CD14-positive monocyte (primary cell): ENCODE measurements around the gene LMX1B. TPM values are rescaled to one million over a fixed set of nuclear protein-coding genes. Genes with fewer than 3 reads are reported as not detected.

Source experiments
- DNase-seq, 3 donors: peaks; one replicate each; pipeline ENCODE4 v3.0.0-alpha.2; 2011 to 2022
- H2AFZ ChIP-seq: 2 replicates; pipeline ENCODE4 v1.6.0; 2012; ENCODE audit warnings: mild to moderate bottlenecking, low read depth, low read length, inconsistent platforms; ENCODE audit not compliant: insufficient read depth, poor library complexity, severe bottlenecking
- H3K27ac ChIP-seq, 2 donors: 1 replicate in 1 of 2; 2 replicates in 1 of 2; pipeline ENCODE4 v1.5.1; 2012 to 2013; ENCODE audit warnings: low read length in 2 of 2, control low read depth in 1 of 2, inconsistent platforms in 1 of 2, low read depth in 1 of 2, mild to moderate bottlenecking in 1 of 2
- H3K27me3 ChIP-seq, 2 donors: one replicate each; pipeline versions ENCODE4 v1.6.0 to v1.6.1; 2011 to 2013; ENCODE audit warnings: low read length in 2 of 2; ENCODE audit not compliant: control insufficient read depth in 2 of 2, insufficient read depth in 2 of 2
- H3K36me3 ChIP-seq, 2 donors: replicated peaks in 1 of 2; 1 replicate in 1 of 2; 2 replicates in 1 of 2; pipeline versions ENCODE4 v1.5.1 to v1.6.1; 2012 to 2013; ENCODE audit warnings: low read length in 2 of 2, control low read depth in 1 of 2, inconsistent platforms in 1 of 2, mild to moderate bottlenecking in 1 of 2; ENCODE audit not compliant: insufficient read depth in 2 of 2, control insufficient read depth in 1 of 2
- H3K4me1 ChIP-seq, 2 donors: 1 replicate in 1 of 2; 2 replicates in 1 of 2; pipeline versions ENCODE4 v1.5.1 to v1.6.1; 2012 to 2013; ENCODE audit warnings: low read length in 2 of 2, control low read depth in 1 of 2, inconsistent platforms in 1 of 2, mild to moderate bottlenecking in 1 of 2, moderate library complexity in 1 of 2; ENCODE audit not compliant: insufficient read depth in 2 of 2, control insufficient read depth in 1 of 2
- H3K4me2 ChIP-seq: replicated peaks from 2 replicates; pipeline ENCODE3; 2012; ENCODE audit warnings: low read length, moderate library complexity, mild to moderate bottlenecking; ENCODE audit not compliant: poor library complexity, severe bottlenecking; ENCODE audit errors: extremely low read depth
- H3K4me3 ChIP-seq, 3 experiments: fragments of 200-600 bp in 1 of 3; sonication (generic) in 1 of 3; replicated peaks in 1 of 3; 1 replicate in 2 of 3; 2 replicates in 1 of 3; pipeline ENCODE4 v1.5.1; 2011 to 2013; ENCODE audit warnings: low read length in 3 of 3, mild to moderate bottlenecking in 3 of 3, control low read depth in 2 of 3, low read depth in 2 of 3, inconsistent platforms in 1 of 3, moderate library complexity in 1 of 3
- H3K79me2 ChIP-seq: 2 replicates; pipeline ENCODE4 v1.6.0; 2012; ENCODE audit warnings: mild to moderate bottlenecking, control low read depth, inconsistent platforms, low read length, moderate library complexity; ENCODE audit not compliant: insufficient read depth
- H3K9ac ChIP-seq: 2 replicates; pipeline ENCODE4 v1.6.0; 2017; ENCODE audit warnings: low read length, mild to moderate bottlenecking; ENCODE audit not compliant: insufficient read depth, poor library complexity, severe bottlenecking
- H3K9me3 ChIP-seq, 2 donors: replicated peaks in 1 of 2; 1 replicate in 1 of 2; 2 replicates in 1 of 2; pipeline versions ENCODE4 v1.5.1 to v1.6.1; 2012 to 2013; ENCODE audit warnings: low read length in 2 of 2, control low read depth in 1 of 2; ENCODE audit not compliant: control insufficient read depth in 1 of 2, insufficient read depth in 1 of 2
- H4K20me1 ChIP-seq: 2 replicates; pipeline ENCODE4 v1.6.0; 2012; ENCODE audit warnings: mild to moderate bottlenecking, low read length, control low read depth, moderate library complexity; ENCODE audit not compliant: insufficient read depth
- H3K27ac Mint-ChIP-seq, 7 donors: one replicate each; pipeline ENCODE4 v1.8.0; 2020; ENCODE audit warnings: mild to moderate bottlenecking in 7 of 7, mixed read lengths in 7 of 7, moderate library complexity in 6 of 7, inconsistent platforms in 2 of 7
- H3K27me3 Mint-ChIP-seq, 3 donors: one replicate each; pipeline ENCODE4 v1.8.0; 2021 to 2022; ENCODE audit warnings: low read depth in 3 of 3, mild to moderate bottlenecking in 3 of 3, mixed read lengths in 3 of 3, moderate library complexity in 3 of 3, inconsistent platforms in 1 of 3
- H3K36me3 Mint-ChIP-seq, 2 donors: one replicate each; pipeline ENCODE4 v1.8.0; 2020; ENCODE audit warnings: mixed read lengths in 2 of 2, inconsistent platforms in 1 of 2, mild to moderate bottlenecking in 1 of 2
- H3K4me1 Mint-ChIP-seq: one replicate; pipeline ENCODE4 v1.8.0; 2020; ENCODE audit warnings: mild to moderate bottlenecking, mixed read lengths
- H3K4me3 Mint-ChIP-seq, 2 donors: one replicate each; pipeline ENCODE4 v1.8.0; 2020; ENCODE audit warnings: mild to moderate bottlenecking in 2 of 2, mixed read lengths in 2 of 2, moderate library complexity in 1 of 2
- H3K9me3 Mint-ChIP-seq, 7 donors: one replicate each; pipeline ENCODE4 v1.8.0; 2020 to 2022; ENCODE audit warnings: mixed read lengths in 7 of 7, mild to moderate bottlenecking in 6 of 7, moderate library complexity in 6 of 7, inconsistent platforms in 2 of 7
- WGBS: methylation state at CpG from one replicate; pipeline ENCODE4 v1.1.5; 2013; ENCODE audit warnings: missing lambda C conversion rate; ENCODE audit not compliant: insufficient coverage; 5-methylcytosine and 5-hydroxymethylcytosine counted together
- intact Hi-C, 2 donors: fragments of 100-400 bp; cut with micrococcal nuclease; formaldehyde crosslinking; loops; one replicate each; pipeline versions ENCODE4 v1.15.0 to v1.15.1; 2023
- polyA plus RNA-seq, 3 donors: library from polyadenylated mRNA; depleted of rRNA in 1 of 3; unstranded in 2 of 3; stranded (reverse) in 1 of 3; fragments of 300-500 nt in 2 of 3; fragments of >200 nt in 1 of 3; fragmentation: Illumina TruSeq in 2 of 3; gene quantifications; 1 replicate in 2 of 3; 2 replicates in 1 of 3; pipeline ENCODE4 v1.2.3, GENCODE V29; 2012 to 2021
- TF ChIP-seq, protein P1 (sequence below): fragments of 200-600 bp; IDR thresholded peaks from one replicate; pipeline ENCODE4 v1.8.0; 2022; ENCODE audit warnings: antibody characterized with exemption, mild to moderate bottlenecking

Gene LMX1B
- polyA plus RNA-seq, 3 donors = not detected

DNA sequence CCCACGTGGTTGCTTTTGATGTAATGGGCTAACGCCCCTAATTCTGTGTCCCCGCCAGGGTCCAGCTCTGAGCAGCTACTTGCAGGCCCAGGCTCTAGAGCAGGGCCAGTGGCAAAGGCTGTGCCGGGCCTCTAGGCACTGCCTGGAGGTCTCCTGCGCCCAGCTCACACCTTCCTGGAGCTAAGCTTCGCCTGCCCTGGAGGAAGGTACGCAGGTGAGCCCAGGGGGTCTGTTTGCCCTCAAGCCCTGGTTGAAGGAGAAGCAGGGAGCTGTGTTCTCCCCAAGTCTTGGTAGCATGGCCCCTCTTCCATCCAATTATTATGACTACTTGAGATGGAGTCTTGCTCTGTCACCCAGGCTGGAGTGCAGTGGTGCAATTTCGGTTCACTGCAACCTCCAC is 5.2 kb upstream of the LMX1B start:
- peaks cover 0 to 21% (median 9%) of the 10 kb centered on the region in 7 donors for H3K9me3 Mint-ChIP-seq
- intact Hi-C loops = loop anchor here (2.0 to 5.0 kb wide), 2 partner anchors 172 to 179 kb away; no protein-coding TSS in a partner anchor
- peaks cover 18% of the 10 kb centered on the region for H3K4me1 Mint-ChIP-seq
- H3K9me3 ChIP-seq = peaks cover 4 to 22% of the 10 kb centered on the region in 2 donors
- no peak overlapping the region for H3K4me3 ChIP-seq
- peaks cover 34 to 78% of the 10 kb centered on the region in 2 donors for H3K27me3 ChIP-seq
- no peak overlapping the region for H2AFZ ChIP-seq
- peaks cover 79 to 89% (median 81%) of the 10 kb centered on the region in 3 donors for H3K27me3 Mint-ChIP-seq
- no peak overlapping the region for H3K27ac Mint-ChIP-seq
- TF ChIP-seq, protein P1, sequence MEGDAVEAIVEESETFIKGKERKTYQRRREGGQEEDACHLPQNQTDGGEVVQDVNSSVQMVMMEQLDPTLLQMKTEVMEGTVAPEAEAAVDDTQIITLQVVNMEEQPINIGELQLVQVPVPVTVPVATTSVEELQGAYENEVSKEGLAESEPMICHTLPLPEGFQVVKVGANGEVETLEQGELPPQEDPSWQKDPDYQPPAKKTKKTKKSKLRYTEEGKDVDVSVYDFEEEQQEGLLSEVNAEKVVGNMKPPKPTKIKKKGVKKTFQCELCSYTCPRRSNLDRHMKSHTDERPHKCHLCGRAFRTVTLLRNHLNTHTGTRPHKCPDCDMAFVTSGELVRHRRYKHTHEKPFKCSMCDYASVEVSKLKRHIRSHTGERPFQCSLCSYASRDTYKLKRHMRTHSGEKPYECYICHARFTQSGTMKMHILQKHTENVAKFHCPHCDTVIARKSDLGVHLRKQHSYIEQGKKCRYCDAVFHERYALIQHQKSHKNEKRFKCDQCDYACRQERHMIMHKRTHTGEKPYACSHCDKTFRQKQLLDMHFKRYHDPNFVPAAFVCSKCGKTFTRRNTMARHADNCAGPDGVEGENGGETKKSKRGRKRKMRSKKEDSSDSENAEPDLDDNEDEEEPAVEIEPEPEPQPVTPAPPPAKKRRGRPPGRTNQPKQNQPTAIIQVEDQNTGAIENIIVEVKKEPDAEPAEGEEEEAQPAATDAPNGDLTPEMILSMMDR = no peak
- DNase-seq = no peak
- H3K36me3 Mint-ChIP-seq = peaks cover 0 to 3% of the 10 kb centered on the region in 2 donors
- WGBS = 87% methylated on average over 5 of the region's 8 CpGs
- H3K4me2 ChIP-seq = no peak overlapping the region
- peaks cover 10 to 20% of the 10 kb centered on the region in 2 donors for H3K4me1 ChIP-seq
- no peaks in the 10 kb centered on the region for H3K36me3 ChIP-seq
- H4K20me1 ChIP-seq = no peaks in the 10 kb centered on the region
- H3K4me3 Mint-ChIP-seq = peak overlapping the region in 1 of 2 donors; percentile 73
- no peak overlapping the region for H3K27ac ChIP-seq
- H3K79me2 ChIP-seq = no peaks in the 10 kb centered on the region
- no peak overlapping the region for H3K9ac ChIP-seq

- 85% methylated on average over 5 of the region's 6 CpGs for WGBS
- H3K36me3 ChIP-seq = no peaks in the 10 kb centered on the region
- H4K20me1 ChIP-seq = no peaks in the 10 kb centered on the region
- H3K9me3 ChIP-seq = peaks cover 4 to 22% of the 10 kb centered on the region in 2 donors
- Mint-ChIP-seq H3K4me1 (peaks cover 18% of the 10 kb centered on the region), H3K27me3 (peaks cover 74 to 88% (median 77%) of the 10 kb centered on the region in 3 donors), H3K36me3 (peaks cover 0 to 3% of the 10 kb centered on the region in 2 donors), H3K9me3 (peaks cover 0 to 22% (median 9%) of the 10 kb centered on the region in 7 donors), H3K27ac (no peak overlapping the region), H3K4me3 (peak overlapping the region in 1 of 2 donors; percentile 73)
- H3K4me3 ChIP-seq = no peak overlapping the region
- no peak overlapping the region for H3K27ac ChIP-seq
- H3K79me2 ChIP-seq = no peaks in the 10 kb centered on the region
- H3K27me3 ChIP-seq = peaks cover 34 to 73% of the 10 kb centered on the region in 2 donors
- intact Hi-C loops = loop anchor here (2.0 to 5.0 kb wide), 2 partner anchors 172 to 178 kb away; no protein-coding TSS in a partner anchor
- no peak overlapping the region for H3K4me2 ChIP-seq
- TF ChIP-seq, protein P1 = no peak
- DNase-seq = no peak
- H2AFZ ChIP-seq = no peak overlapping the region
- H3K9ac ChIP-seq = no peak overlapping the region
- peaks cover 10 to 20% of the 10 kb centered on the region in 2 donors for H3K4me1 ChIP-seq
These were observed 4.5 kb upstream of the LMX1B start for GRCh38 chr9:126609191-126609590.
